ENCODE results near the gene FANCD2.

The FANCD2 gene

GRCh38 chr3:10026084-10026890 lies at the start of gene FANCD2:
Gene FANCD2 (plus strand): TSS chr3:10026437. CDS start chr3:10028658, 2,221 bp downstream.
- peaks cover 17% of the 10 kb centered on the region for H3K4me1 ChIP-seq (ENCODE audit: insufficient read depth, low read length)
- H3K36me3 ChIP-seq (ENCODE audit: insufficient read depth, low read length): peaks cover 22% of the 10 kb centered on the region
- peak within 1 kb of the TSS; percentile 94 to 97 for H3K4me3 ChIP-seq (ENCODE audit: low read depth in 1 of 2, low read length in 2 of 2)
- H3K27me3 ChIP-seq (ENCODE audit: control insufficient read depth in 1 of 2, insufficient read depth in 2 of 2, low read length in 2 of 2): no peaks in the 10 kb centered on the region
- H3K9ac ChIP-seq (ENCODE audit: low read length): peak within 1 kb of the TSS; percentile 96
- no peaks in the 10 kb centered on the region for H3K9me3 ChIP-seq (ENCODE audit: low read length)
- H3K27ac ChIP-seq (ENCODE audit: low read depth, low read length): peak within 1 kb of the TSS; percentile 80

- H3K4me3 ChIP-seq (ENCODE audit: low read depth in 1 of 2, low read length in 2 of 2): peak overlapping the region in 1 of 2 donors; percentile 13
- peaks cover 13% of the 10 kb centered on the region for H3K36me3 ChIP-seq (ENCODE audit: insufficient read depth, low read length)
- H3K9ac ChIP-seq (ENCODE audit: low read length): peak overlapping the region; percentile 34
- H3K27ac ChIP-seq (ENCODE audit: low read depth, low read length): peak overlapping the region; percentile 46
- H3K9me3 ChIP-seq (ENCODE audit: low read length): no peaks in the 10 kb centered on the region
- no peaks in the 10 kb centered on the region for H3K27me3 ChIP-seq (ENCODE audit: control insufficient read depth in 1 of 2, insufficient read depth in 2 of 2, low read length in 2 of 2)
- H3K4me1 ChIP-seq (ENCODE audit: insufficient read depth, low read length): peaks cover 11% of the 10 kb centered on the region
Observed at GRCh38 chr3:9976721-9977709, 49.2 kb upstream of the FANCD2 start.

- H3K9me3 ChIP-seq (ENCODE audit: low read length): no peaks in the 10 kb centered on the region
- peaks cover 11% of the 10 kb centered on the region for H3K4me1 ChIP-seq (ENCODE audit: insufficient read depth, low read length)
- H3K4me3 ChIP-seq (ENCODE audit: low read depth in 1 of 2, low read length in 2 of 2): no peak overlapping the region
- H3K27me3 ChIP-seq (ENCODE audit: control insufficient read depth in 1 of 2, insufficient read depth in 2 of 2, low read length in 2 of 2): no peaks in the 10 kb centered on the region
- H3K27ac ChIP-seq (ENCODE audit: low read depth, low read length): no peak overlapping the region
- H3K36me3 ChIP-seq (ENCODE audit: insufficient read depth, low read length): peaks cover 6% of the 10 kb centered on the region
- no peak overlapping the region for H3K9ac ChIP-seq (ENCODE audit: low read length)
Observed at GRCh38 chr3:9978710-9979305, 47.4 kb upstream of the FANCD2 start.

GRCh38 chr3:9980251-9980650 lies 46.0 kb upstream of the FANCD2 start:
- H3K27me3 ChIP-seq (ENCODE audit: control insufficient read depth in 1 of 2, insufficient read depth in 2 of 2, low read length in 2 of 2): no peaks in the 10 kb centered on the region
- H3K4me3 ChIP-seq (ENCODE audit: low read depth in 1 of 2, low read length in 2 of 2): no peak overlapping the region
- H3K36me3 ChIP-seq (ENCODE audit: insufficient read depth, low read length): no peaks in the 10 kb centered on the region
- H3K4me1 ChIP-seq (ENCODE audit: insufficient read depth, low read length): peaks cover 12% of the 10 kb centered on the region
- H3K9me3 ChIP-seq (ENCODE audit: low read length): no peaks in the 10 kb centered on the region
- no peak overlapping the region for H3K27ac ChIP-seq (ENCODE audit: low read depth, low read length)
- H3K9ac ChIP-seq (ENCODE audit: low read length): no peak overlapping the region

- H3K4me3 ChIP-seq (ENCODE audit: low read depth in 1 of 2, low read length in 2 of 2): peak overlapping the region; percentile 66 to 99
- no peaks in the 10 kb centered on the region for H3K36me3 ChIP-seq (ENCODE audit: insufficient read depth, low read length)
- H3K27ac ChIP-seq (ENCODE audit: low read depth, low read length): peak overlapping the region; percentile 77
- peaks cover 17% of the 10 kb centered on the region for H3K4me1 ChIP-seq (ENCODE audit: insufficient read depth, low read length)
- H3K9ac ChIP-seq (ENCODE audit: low read length): peak overlapping the region; percentile 91
- H3K27me3 ChIP-seq (ENCODE audit: control insufficient read depth in 1 of 2, insufficient read depth in 2 of 2, low read length in 2 of 2): no peaks in the 10 kb centered on the region
- H3K9me3 ChIP-seq (ENCODE audit: low read length): no peaks in the 10 kb centered on the region
Observed at GRCh38 chr3:9986230-9986725, 40.0 kb upstream of the FANCD2 start.

GRCh38 chr3:9994086-9994844 lies 32.0 kb upstream of the FANCD2 start:
- Histone ChIP-seq H3K36me3 (ENCODE audit: insufficient read depth, low read length) (peaks cover 5% of the 10 kb centered on the region), H3K4me3 (ENCODE audit: low read depth in 1 of 2, low read length in 2 of 2) (no peak overlapping the region), H3K4me1 (ENCODE audit: insufficient read depth, low read length) (no peaks in the 10 kb centered on the region), H3K27me3 (ENCODE audit: control insufficient read depth in 1 of 2, insufficient read depth in 2 of 2, low read length in 2 of 2) (no peaks in the 10 kb centered on the region), H3K27ac (ENCODE audit: low read depth, low read length) (no peak overlapping the region), H3K9ac (ENCODE audit: low read length) (no peak overlapping the region), H3K9me3 (ENCODE audit: low read length) (no peaks in the 10 kb centered on the region)

- no peaks in the 10 kb centered on the region for H3K9me3 ChIP-seq (ENCODE audit: low read length)
- H3K27ac ChIP-seq (ENCODE audit: low read depth, low read length): no peak overlapping the region
- no peak overlapping the region for H3K4me3 ChIP-seq (ENCODE audit: low read depth in 1 of 2, low read length in 2 of 2)
- H3K4me1 ChIP-seq (ENCODE audit: insufficient read depth, low read length): no peaks in the 10 kb centered on the region
- H3K27me3 ChIP-seq (ENCODE audit: control insufficient read depth in 1 of 2, insufficient read depth in 2 of 2, low read length in 2 of 2): no peaks in the 10 kb centered on the region
- H3K36me3 ChIP-seq (ENCODE audit: insufficient read depth, low read length): peaks cover 5% of the 10 kb centered on the region
- no peak overlapping the region for H3K9ac ChIP-seq (ENCODE audit: low read length)
Observed at GRCh38 chr3:10000686-10001085, 25.6 kb upstream of the FANCD2 start.

GRCh38 chr3:10002951-10003350 lies 23.3 kb upstream of the FANCD2 start:
- Histone ChIP-seq H3K36me3 (ENCODE audit: insufficient read depth, low read length) (peaks cover 5% of the 10 kb centered on the region), H3K4me1 (ENCODE audit: insufficient read depth, low read length) (no peaks in the 10 kb centered on the region), H3K27ac (ENCODE audit: low read depth, low read length) (no peak overlapping the region), H3K27me3 (ENCODE audit: control insufficient read depth in 1 of 2, insufficient read depth in 2 of 2, low read length in 2 of 2) (no peaks in the 10 kb centered on the region), H3K4me3 (ENCODE audit: low read depth in 1 of 2, low read length in 2 of 2) (no peak overlapping the region), H3K9me3 (ENCODE audit: low read length) (no peaks in the 10 kb centered on the region), H3K9ac (ENCODE audit: low read length) (no peak overlapping the region)

GRCh38 chr3:10004506-10004905 lies 21.7 kb upstream of the FANCD2 start:
- Histone ChIP-seq H3K27ac (ENCODE audit: low read depth, low read length) (no peak overlapping the region), H3K9me3 (ENCODE audit: low read length) (no peaks in the 10 kb centered on the region), H3K27me3 (ENCODE audit: control insufficient read depth in 1 of 2, insufficient read depth in 2 of 2, low read length in 2 of 2) (no peaks in the 10 kb centered on the region), H3K9ac (ENCODE audit: low read length) (no peak overlapping the region), H3K4me3 (ENCODE audit: low read depth in 1 of 2, low read length in 2 of 2) (no peak overlapping the region), H3K36me3 (ENCODE audit: insufficient read depth, low read length) (no peaks in the 10 kb centered on the region), H3K4me1 (ENCODE audit: insufficient read depth, low read length) (peaks cover 8% of the 10 kb centered on the region)

GRCh38 chr3:10004960-10005564 lies 21.2 kb upstream of the FANCD2 start:
- Histone ChIP-seq H3K4me1 (ENCODE audit: insufficient read depth, low read length) (peaks cover 10% of the 10 kb centered on the region), H3K27me3 (ENCODE audit: control insufficient read depth in 1 of 2, insufficient read depth in 2 of 2, low read length in 2 of 2) (no peaks in the 10 kb centered on the region), H3K4me3 (ENCODE audit: low read depth in 1 of 2, low read length in 2 of 2) (no peak overlapping the region), H3K9ac (ENCODE audit: low read length) (no peak overlapping the region), H3K9me3 (ENCODE audit: low read length) (no peaks in the 10 kb centered on the region), H3K27ac (ENCODE audit: low read depth, low read length) (no peak overlapping the region), H3K36me3 (ENCODE audit: insufficient read depth, low read length) (no peaks in the 10 kb centered on the region)
